Astrocyte of the cerebellum (primary cell): ENCODE results near the gene CACNA2D3.

Experiments used
- DNase-seq: peaks from one replicate; pipeline ENCODE4 v3.0.0-alpha.2; 2011; ENCODE audit warnings: low read depth
- H3K4me3 ChIP-seq: 2 replicates; pipeline ENCODE4 v1.5.1; 2011; ENCODE audit warnings: mild to moderate bottlenecking, low read depth, low read length, moderate library complexity
- in situ Hi-C: cut with HindIII; loops from 2 replicates; pipeline ENCODE4 v1.10.0; 2017; ENCODE audit warnings: low sequenced_read_pairs
- TF ChIP-seq, protein P1 (sequence below): IDR thresholded peaks from 2 replicates; pipeline ENCODE4 v1.5.1; 2012; ENCODE audit warnings: low read length, low read depth, moderate library complexity, mild to moderate bottlenecking; ENCODE audit errors: missing control alignments

CACNA2D3 gene

DNA sequence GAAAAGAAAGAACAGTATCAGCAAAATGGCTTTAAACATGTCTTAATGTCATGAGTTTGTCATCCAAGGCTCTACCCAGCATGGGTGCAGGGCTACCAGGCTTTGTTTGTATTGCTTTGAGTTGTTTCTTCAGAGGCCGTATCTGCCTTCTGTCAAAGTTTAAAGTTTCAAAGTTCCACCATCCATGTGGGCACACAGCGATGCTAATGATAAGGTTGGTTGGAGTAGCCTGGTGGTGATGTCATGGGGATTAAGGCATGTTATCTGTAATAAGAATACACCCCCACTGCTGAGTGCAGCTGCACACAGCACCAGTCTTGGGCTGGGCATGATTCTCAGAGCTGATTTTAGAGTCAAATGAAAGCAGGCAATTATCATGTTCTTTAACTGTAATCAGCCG is 877.5 kb downstream of the CACNA2D3 start:
- no peak for DNase-seq
- in situ Hi-C loops: no loop called here
- H3K4me3 ChIP-seq: no peak overlapping the region
- TF ChIP-seq, protein P1, sequence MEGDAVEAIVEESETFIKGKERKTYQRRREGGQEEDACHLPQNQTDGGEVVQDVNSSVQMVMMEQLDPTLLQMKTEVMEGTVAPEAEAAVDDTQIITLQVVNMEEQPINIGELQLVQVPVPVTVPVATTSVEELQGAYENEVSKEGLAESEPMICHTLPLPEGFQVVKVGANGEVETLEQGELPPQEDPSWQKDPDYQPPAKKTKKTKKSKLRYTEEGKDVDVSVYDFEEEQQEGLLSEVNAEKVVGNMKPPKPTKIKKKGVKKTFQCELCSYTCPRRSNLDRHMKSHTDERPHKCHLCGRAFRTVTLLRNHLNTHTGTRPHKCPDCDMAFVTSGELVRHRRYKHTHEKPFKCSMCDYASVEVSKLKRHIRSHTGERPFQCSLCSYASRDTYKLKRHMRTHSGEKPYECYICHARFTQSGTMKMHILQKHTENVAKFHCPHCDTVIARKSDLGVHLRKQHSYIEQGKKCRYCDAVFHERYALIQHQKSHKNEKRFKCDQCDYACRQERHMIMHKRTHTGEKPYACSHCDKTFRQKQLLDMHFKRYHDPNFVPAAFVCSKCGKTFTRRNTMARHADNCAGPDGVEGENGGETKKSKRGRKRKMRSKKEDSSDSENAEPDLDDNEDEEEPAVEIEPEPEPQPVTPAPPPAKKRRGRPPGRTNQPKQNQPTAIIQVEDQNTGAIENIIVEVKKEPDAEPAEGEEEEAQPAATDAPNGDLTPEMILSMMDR: no peak

DNA sequence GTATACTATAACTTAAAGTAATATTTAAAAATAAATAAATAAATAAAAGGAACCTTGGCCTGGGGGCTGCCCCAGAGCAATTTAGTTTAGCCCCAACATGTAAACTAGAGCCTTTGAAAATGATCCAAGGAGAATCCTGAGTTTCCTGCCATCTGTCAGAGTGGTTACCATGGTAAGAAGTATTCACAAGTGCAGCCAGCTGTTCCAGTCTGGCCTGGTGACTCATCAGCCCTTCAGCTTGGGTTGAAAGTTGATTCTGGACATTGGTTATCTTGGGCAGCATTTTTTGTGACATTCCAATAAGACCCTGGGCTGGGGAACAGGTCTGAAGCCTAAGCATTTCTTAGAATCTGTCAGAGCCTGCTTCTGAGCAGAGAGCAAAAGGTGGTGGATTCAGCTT is 878.2 kb downstream of the CACNA2D3 start:
- DNase-seq: peak; percentile 81
- TF ChIP-seq, protein P1: no peak
- in situ Hi-C loops: no loop called here
- no peak overlapping the region for H3K4me3 ChIP-seq

DNA sequence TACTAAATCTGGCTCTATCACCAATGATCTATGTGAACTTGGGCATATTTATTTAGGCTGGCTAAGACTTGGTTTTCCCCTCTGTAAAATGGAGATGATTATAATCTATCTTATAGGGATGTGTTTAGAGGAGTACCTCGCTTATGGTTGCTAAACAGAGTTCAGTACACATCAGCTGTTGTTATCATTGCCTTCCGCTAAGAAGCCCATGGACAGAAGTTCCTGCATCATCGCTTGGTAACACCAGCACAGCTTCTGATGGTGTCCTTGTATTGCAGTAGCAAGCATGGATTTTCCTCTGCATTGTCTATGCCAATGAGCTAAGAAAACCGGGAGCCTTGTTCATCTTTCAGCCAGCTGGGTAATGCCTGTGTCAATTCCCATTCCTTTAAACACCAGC is 878.6 kb downstream of the CACNA2D3 start:
- in situ Hi-C loops: no loop called here
- no peak for DNase-seq
- no peak overlapping the region for H3K4me3 ChIP-seq
- TF ChIP-seq, protein P1: no peak

DNA sequence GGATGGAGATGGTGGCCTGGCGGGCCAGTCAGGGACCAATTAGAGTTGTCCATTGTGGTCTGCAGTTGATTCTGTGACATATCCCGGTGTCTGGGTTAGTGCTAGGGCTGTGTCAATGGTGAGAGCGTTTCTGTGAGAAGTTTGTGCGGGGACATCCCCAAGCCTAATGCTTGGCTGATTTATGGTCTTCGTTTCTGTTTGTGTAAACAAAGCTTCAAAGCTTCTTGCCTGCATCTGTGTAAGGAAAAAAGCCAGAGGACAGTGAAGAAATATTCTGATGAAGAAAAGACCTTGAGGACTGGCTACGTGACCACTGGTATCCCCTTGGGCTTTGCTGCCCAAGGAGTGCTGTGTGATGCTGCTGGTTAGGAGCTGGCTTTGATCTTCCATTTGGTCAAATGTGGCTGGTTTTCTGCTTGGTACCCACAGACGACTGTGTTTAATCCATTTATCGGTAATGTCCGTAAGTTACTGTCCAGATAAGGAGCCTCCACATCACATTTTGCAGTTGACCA is 880.1 kb downstream of the CACNA2D3 start:
- TF ChIP-seq, protein P1: no peak
- in situ Hi-C loops: no loop called here

DNA sequence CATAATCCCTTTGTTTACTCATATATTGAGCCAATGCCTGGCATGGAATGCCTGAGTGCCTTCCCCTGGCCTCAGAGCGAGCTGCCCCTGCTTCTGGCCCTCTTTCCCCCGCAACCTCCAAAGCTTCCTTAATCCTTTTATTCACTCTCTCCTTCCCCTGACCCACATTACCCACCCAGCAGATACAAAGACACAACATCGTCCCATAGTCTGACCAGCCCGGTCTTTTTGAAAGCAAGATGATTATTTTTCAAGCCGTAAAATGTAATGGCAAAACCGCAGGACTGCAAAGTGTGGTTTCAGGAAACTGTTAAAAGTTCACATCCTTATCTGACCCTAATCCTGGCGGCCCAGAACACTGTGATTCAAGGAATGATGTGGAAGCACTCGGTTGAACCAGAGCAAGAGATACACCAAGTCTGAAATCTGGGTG is 883.9 kb downstream of the CACNA2D3 start:
- in situ Hi-C loops: no loop called here
- TF ChIP-seq, protein P1: no peak
- H3K4me3 ChIP-seq: no peak overlapping the region
- no peak for DNase-seq

More for the DNA sequence above, 880.1 kb downstream of the CACNA2D3 start:
- no peak for DNase-seq
- no peak overlapping the region for H3K4me3 ChIP-seq

DNA sequence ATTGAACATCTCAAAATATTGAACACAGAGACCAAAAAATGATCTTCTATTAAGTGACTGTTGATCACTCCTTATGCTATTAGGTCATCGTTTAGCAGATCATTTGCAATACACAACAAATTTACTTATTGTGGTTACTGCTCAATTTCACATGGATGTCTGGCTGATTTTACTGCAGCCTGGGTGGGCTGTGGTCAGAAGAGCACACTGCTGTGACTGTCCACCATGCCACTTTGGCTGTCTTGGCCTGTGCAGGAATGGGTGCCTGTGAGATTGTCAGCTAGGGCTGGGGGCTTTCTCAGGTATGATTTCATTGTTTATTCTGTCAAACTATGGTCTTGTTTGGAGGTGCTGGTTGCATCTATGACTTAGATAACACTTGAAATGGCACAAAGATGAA is 885.6 kb downstream of the CACNA2D3 start:
- no peak for DNase-seq
- TF ChIP-seq, protein P1: no peak
- H3K4me3 ChIP-seq: no peak overlapping the region
- in situ Hi-C loops: no loop called here
